OCI-LY1 (cell line): ENCODE results near the gene HOXD3.

ENCODE experiments used
- H2AFZ ChIP-seq: fragments of 200-600 bp; sonication (generic), shearing (Covaris generic); 2 replicates; pipeline ENCODE4 v1.6.0; 2014; ENCODE audit warnings: antibody characterized with exemption, mild to moderate bottlenecking, low read length
- H3F3A ChIP-seq: fragments of 200-600 bp; sonication (generic), shearing (Covaris generic); 2 replicates; pipeline ENCODE4 v1.6.0; 2014; ENCODE audit warnings: mild to moderate bottlenecking, antibody characterized with exemption, low read length, moderate library complexity; ENCODE audit not compliant: insufficient read depth
- H3K27ac ChIP-seq: fragments of 200-600 bp; sonication (generic); 2 replicates; pipeline ENCODE4 v1.5.1; 2014; ENCODE audit warnings: low read length, mixed run types, mild to moderate bottlenecking, low read depth; ENCODE audit not compliant: poor library complexity, severe bottlenecking
- H3K27me3 ChIP-seq: fragments of 200-600 bp; sonication (generic); 2 replicates; pipeline ENCODE4 v1.6.0; 2014; ENCODE audit warnings: antibody characterized with exemption, mild to moderate bottlenecking, low read length, moderate library complexity; ENCODE audit not compliant: insufficient read depth
- H3K36me3 ChIP-seq: fragments of 200-600 bp; sonication (generic); 2 replicates; pipeline ENCODE4 v1.6.1; 2014; ENCODE audit warnings: mild to moderate bottlenecking, antibody characterized with exemption, low read length, moderate library complexity, mixed read lengths; ENCODE audit not compliant: insufficient read depth
- H3K4me1 ChIP-seq: fragments of 200-600 bp; sonication (generic); 2 replicates; pipeline ENCODE4 v1.5.1; 2014; ENCODE audit warnings: mild to moderate bottlenecking, low read length, moderate library complexity; ENCODE audit not compliant: insufficient read depth, severe bottlenecking
- H3K4me2 ChIP-seq: fragments of 200-600 bp; sonication (generic), shearing (Covaris generic); 2 replicates; pipeline ENCODE4 v1.6.1; 2014; ENCODE audit warnings: low read length
- H3K4me3 ChIP-seq: fragments of 200-600 bp; sonication (generic); 2 replicates; pipeline ENCODE4 v1.5.1; 2014; ENCODE audit warnings: low read length, low read depth, mild to moderate bottlenecking, mixed read lengths; ENCODE audit not compliant: poor library complexity, severe bottlenecking
- H3K79me2 ChIP-seq: fragments of 200-600 bp; shearing (Covaris generic); 2 replicates; pipeline ENCODE4 v1.6.1; 2016; ENCODE audit warnings: mixed run types, low read length, mixed read lengths; ENCODE audit not compliant: insufficient read depth
- H3K9ac ChIP-seq: fragments of 200-600 bp; sonication (generic), shearing (Covaris generic); 2 replicates; pipeline ENCODE4 v1.6.1; 2014; ENCODE audit warnings: mild to moderate bottlenecking, low read length, mixed read lengths
- H3K9me2 ChIP-seq: fragments of 200-600 bp; sonication (generic), shearing (Covaris generic); 2 replicates; pipeline ENCODE4 v1.6.1; 2014; ENCODE audit warnings: low read depth, mild to moderate bottlenecking, low read length, mixed read lengths
- H3K9me3 ChIP-seq: fragments of 200-600 bp; shearing (Covaris generic); 2 replicates; pipeline ENCODE4 v1.6.1; 2014; ENCODE audit warnings: low read length, mixed read lengths
- H4K20me1 ChIP-seq: fragments of 200-600 bp; sonication (generic), shearing (Covaris generic); 2 replicates; pipeline ENCODE4 v1.6.0; 2016; ENCODE audit warnings: mild to moderate bottlenecking, low read length; ENCODE audit not compliant: insufficient read depth
- CTCF ChIP-seq: fragments of 200-600 bp; sonication (generic), shearing (Covaris generic); IDR thresholded peaks from 2 replicates; pipeline ENCODE4 v1.5.1; 2017; ENCODE audit warnings: mild to moderate bottlenecking, antibody characterized with exemption, low read length, moderate library complexity, mixed read lengths
- EZH2 ChIP-seq: fragments of 200-600 bp; sonication (generic), shearing (Covaris generic); IDR thresholded peaks from 2 replicates; pipeline ENCODE4 v1.8.0; 2017; ENCODE audit warnings: borderline replicate concordance, mixed run types, mild to moderate bottlenecking, antibody characterized with exemption, low read length, moderate library complexity, mixed read lengths

HOXD3 gene

GRCh38 chr2:176155356-176156044, 1.6 kb upstream of the HOXD3 start:
- H4K20me1 ChIP-seq = no peaks in the 10 kb centered on the region
- H3K4me3 ChIP-seq = no peak overlapping the region
- H3K36me3 ChIP-seq = no peaks in the 10 kb centered on the region
- H3K4me2 ChIP-seq = no peak overlapping the region
- no peaks in the 10 kb centered on the region for H3K27me3 ChIP-seq
- no peaks in the 10 kb centered on the region for H3F3A ChIP-seq
- no peak for TF ChIP-seq CTCF
- TF ChIP-seq EZH2 = no peak
- no peak overlapping the region for H3K27ac ChIP-seq
- no peak overlapping the region for H3K9ac ChIP-seq
- H3K79me2 ChIP-seq = no peaks in the 10 kb centered on the region
- H2AFZ ChIP-seq = no peak overlapping the region
- no peaks in the 10 kb centered on the region for H3K4me1 ChIP-seq
- H3K9me2 ChIP-seq = no peaks in the 10 kb centered on the region
- no peaks in the 10 kb centered on the region for H3K9me3 ChIP-seq

- no peaks in the 10 kb centered on the region for H3K4me1 ChIP-seq
- no peak overlapping the region for H3K27ac ChIP-seq
- no peaks in the 10 kb centered on the region for H3K9me2 ChIP-seq
- no peaks in the 10 kb centered on the region for H4K20me1 ChIP-seq
- no peak overlapping the region for H2AFZ ChIP-seq
- H3K9ac ChIP-seq = no peak overlapping the region
- no peak overlapping the region for H3K4me2 ChIP-seq
- TF ChIP-seq EZH2 (no peak), CTCF (no peak)
- H3K36me3 ChIP-seq = no peaks in the 10 kb centered on the region
- H3K27me3 ChIP-seq = no peaks in the 10 kb centered on the region
- no peak overlapping the region for H3K4me3 ChIP-seq
- H3K79me2 ChIP-seq = no peaks in the 10 kb centered on the region
- H3K9me3 ChIP-seq = no peaks in the 10 kb centered on the region
- H3F3A ChIP-seq = no peaks in the 10 kb centered on the region
Measured at GRCh38 chr2:176156301-176156806, 753 bp upstream of the HOXD3 start.

- no peaks in the 10 kb centered on the region for H3F3A ChIP-seq
- H2AFZ ChIP-seq = no peak overlapping the region
- no peaks in the 10 kb centered on the region for H3K36me3 ChIP-seq
Measured at GRCh38 chr2:176157499-176158185, 535 bp downstream of the HOXD3 start.

More at GRCh38 chr2:176157499-176158185, 535 bp downstream of the HOXD3 start:
- Histone ChIP-seq H3K9me2 (no peaks in the 10 kb centered on the region), H3K9ac (no peak overlapping the region), H3K4me1 (no peaks in the 10 kb centered on the region), H3K79me2 (no peaks in the 10 kb centered on the region), H4K20me1 (no peaks in the 10 kb centered on the region), H3K4me2 (no peak overlapping the region), H3K4me3 (no peak overlapping the region), H3K9me3 (no peaks in the 10 kb centered on the region), H3K27ac (no peak overlapping the region), H3K27me3 (no peaks in the 10 kb centered on the region)
- no peak for TF ChIP-seq EZH2
- no peak for TF ChIP-seq CTCF
